Renal cortex interstitium (tissue), 15 donors: ENCODE data around the gene MED31. TPM values are rescaled to one million over a fixed set of nuclear protein-coding genes. Genes with fewer than 3 reads are reported as not detected.
A peak's percentile ranks its signal among the peaks of the same experiment; 100 is the strongest.
"Not testable (repeated sequence)": the region's sequence is repeated elsewhere in the genome, so short reads cannot be mapped to it uniquely, and the experiment has no call there.

ENCODE experiments used
- DNase-seq, 11 donors: peaks; one replicate each; pipeline ENCODE4 v3.0.0-alpha.2; 2013; ENCODE audit warnings: low read depth in 9 of 11, low spot score in 4 of 11; ENCODE audit errors: extremely low read depth in 1 of 11
- long read RNA-seq, 16 experiments: transcript quantifications; one replicate each; lab custom pipeline, GENCODE V29; 2026
- polyA plus RNA-seq, 3 donors: library from polyadenylated mRNA; unstranded; fragments of 120-200 nt; gene quantifications; one replicate each; pipeline ENCODE4 v1.2.1, GENCODE V29; 2013; ENCODE audit not compliant: insufficient read length in 3 of 3

Gene MED31
- 10 to 100 TPM; 23.2 to 26.7 (median 24.7) TPM for polyA plus RNA-seq
- long read RNA-seq, donor 1, transcript MED31-201 (4 exons, 1,654 nt), result major isoform, 16 of 19 reads
- long read RNA-seq, donor 1, partial matches to known transcripts, result 0 of 19 reads
- long read RNA-seq, donor 1, other reads (novel, unspliced or antisense), result 0 of 19 reads
- long read RNA-seq, donor 2, transcript MED31-201 (4 exons, 1,654 nt), result major isoform, 26 of 28 reads
- long read RNA-seq, donor 2, partial matches to known transcripts, result 0 of 28 reads
- long read RNA-seq, donor 2, other reads (novel, unspliced or antisense), result 0 of 28 reads
- long read RNA-seq, donor 3, transcript MED31-201 (4 exons, 1,654 nt), result major isoform, 20 of 25 reads
- long read RNA-seq, donor 3, partial matches to known transcripts, result 0 of 25 reads
- long read RNA-seq, donor 3, other reads (novel, unspliced or antisense), result 0 of 25 reads
- long read RNA-seq, donor 4, transcript MED31-204 (2 exons, 620 nt), result minor isoform, 6 of 22 reads
- long read RNA-seq, donor 4, transcript MED31-201 (4 exons, 1,654 nt), result major isoform, 15 of 22 reads
- long read RNA-seq, donor 4, partial matches to known transcripts, result 0 of 22 reads
- long read RNA-seq, donor 4, other reads (novel, unspliced or antisense), result 0 of 22 reads
- long read RNA-seq, donor 5, result 0 reads
- long read RNA-seq, donor 6, transcript MED31-204 (2 exons, 620 nt), result minor isoform, 6 of 18 reads
- long read RNA-seq, donor 6, transcript MED31-201 (4 exons, 1,654 nt), result major isoform, 12 of 18 reads
- long read RNA-seq, donor 6, partial matches to known transcripts, result 0 of 18 reads
- long read RNA-seq, donor 6, other reads (novel, unspliced or antisense), result 0 of 18 reads
- long read RNA-seq, donor 7, transcript MED31-204 (2 exons, 620 nt), result minor isoform, 7 of 365 reads
- long read RNA-seq, donor 7, transcript MED31-201 (4 exons, 1,654 nt), result major isoform, 22 of 365 reads
- long read RNA-seq, donor 7, partial matches to known transcripts, result 76 of 365 reads
- long read RNA-seq, donor 7, other reads (novel, unspliced or antisense), result 258 of 365 reads
- long read RNA-seq, donor 8, result 0 reads
- long read RNA-seq, donor 9, transcript MED31-201 (4 exons, 1,654 nt), result major isoform, 17 of 19 reads
- long read RNA-seq, donor 9, partial matches to known transcripts, result 0 of 19 reads
- long read RNA-seq, donor 9, other reads (novel, unspliced or antisense), result 0 of 19 reads
- long read RNA-seq, donor 10, transcript MED31-201 (4 exons, 1,654 nt), result major isoform, 16 of 32 reads
- long read RNA-seq, donor 10, transcript MED31-204 (2 exons, 620 nt), result minor isoform, 12 of 32 reads
- long read RNA-seq, donor 10, partial matches to known transcripts, result 0 of 32 reads
- long read RNA-seq, donor 10, other reads (novel, unspliced or antisense), result 0 of 32 reads
- long read RNA-seq, donor 11, transcript MED31-204 (2 exons, 620 nt), result minor isoform, 7 of 22 reads
- long read RNA-seq, donor 11, transcript MED31-201 (4 exons, 1,654 nt), result major isoform, 14 of 22 reads
- long read RNA-seq, donor 11, partial matches to known transcripts, result 0 of 22 reads
- long read RNA-seq, donor 11, other reads (novel, unspliced or antisense), result 0 of 22 reads
- long read RNA-seq, donor 12, transcript MED31-201 (4 exons, 1,654 nt), result major isoform, 8 of 12 reads
- long read RNA-seq, donor 12, partial matches to known transcripts, result 0 of 12 reads
- long read RNA-seq, donor 12, other reads (novel, unspliced or antisense), result 0 of 12 reads
- long read RNA-seq, donor 13, result 0 reads
- long read RNA-seq, donor 14, transcript MED31-201 (4 exons, 1,654 nt), result major isoform, 25 of 34 reads
- long read RNA-seq, donor 14, partial matches to known transcripts, result 5 of 34 reads
- long read RNA-seq, donor 14, other reads (novel, unspliced or antisense), result 0 of 34 reads
- long read RNA-seq, donor 15, partial matches to known transcripts, result 0 of 6 reads
- long read RNA-seq, donor 15, other reads (novel, unspliced or antisense), result 0 of 6 reads
- long read RNA-seq, donor 16, transcript MED31-201 (4 exons, 1,654 nt), result major isoform, 27 of 48 reads
- long read RNA-seq, donor 16, transcript MED31-203 (3 exons, 593 nt), result minor isoform, 6 of 48 reads
- long read RNA-seq, donor 16, transcript MED31-204 (2 exons, 620 nt), result minor isoform, 15 of 48 reads
- long read RNA-seq, donor 16, partial matches to known transcripts, result 0 of 48 reads
- long read RNA-seq, donor 16, other reads (novel, unspliced or antisense), result 0 of 48 reads

- DNase-seq, result peak; percentile 76 to 92 (median 90)
Observed at GRCh38 chr17:6651354-6651918, at the start of gene MED31, which contains the start of gene C17orf100. MED31 (minus strand) TSS chr17:6651605; CDS start chr17:6651528, 77 bp downstream. C17orf100 (plus strand) TSS chr17:6651762; CDS start chr17:6651914, 152 bp downstream.

- no peak for DNase-seq
Observed at GRCh38 chr17:6700948-6701307, 49.5 kb upstream of the MED31 start.

- no peak for DNase-seq
Observed at GRCh38 chr17:6699997-6700947, 48.9 kb upstream of the MED31 start.

GRCh38 chr17:6698004-6698403, 46.6 kb upstream of the MED31 start:
- DNase-seq, result no peak

- no peak for DNase-seq
Observed at GRCh38 chr17:6696906-6697305, 45.5 kb upstream of the MED31 start.

- no peak for DNase-seq
Observed at GRCh38 chr17:6695565-6695964, 44.2 kb upstream of the MED31 start.

- no peak for DNase-seq
Observed at GRCh38 chr17:6695051-6695450, 43.6 kb upstream of the MED31 start.

GRCh38 chr17:6691958-6692357, 40.6 kb upstream of the MED31 start:
- not testable (repeated sequence) for DNase-seq

- DNase-seq, result no peak
Observed at GRCh38 chr17:6691546-6691945, 40.1 kb upstream of the MED31 start.

GRCh38 chr17:6690641-6691040, 39.2 kb upstream of the MED31 start:
- DNase-seq, result no peak

- no peak for DNase-seq
Observed at GRCh38 chr17:6688944-6689343, 37.5 kb upstream of the MED31 start.

- no peak for DNase-seq
Observed at GRCh38 chr17:6686026-6686425, 34.6 kb upstream of the MED31 start.

GRCh38 chr17:6684881-6685767, 33.7 kb upstream of the MED31 start:
- DNase-seq, result no peak

- no peak for DNase-seq
Observed at GRCh38 chr17:6684460-6684783, 33.0 kb upstream of the MED31 start.
